M059J (cell line): ENCODE measurements around the gene TRAF3. TPM values are rescaled to one million over a fixed set of nuclear protein-coding genes. Genes with fewer than 3 reads are reported as not detected.
"Not testable (repeated sequence)": the region's sequence is repeated elsewhere in the genome, so short reads cannot be mapped to it uniquely, and the experiment has no call there.

Experiments used
- DNase-seq: peaks from one replicate; pipeline ENCODE4 v3.0.0-alpha.2; 2012; ENCODE audit warnings: low read depth
- total RNA-seq: library from RNA; depleted of rRNA; stranded (reverse); fragments of >200 nt; shearing (Covaris generic); gene quantifications from 2 replicates; pipeline ENCODE4 v1.2.3, GENCODE V29; 2014

The TRAF3 gene
- total RNA-seq, 1 experiment from 2014 or later: 16.1 TPM

GRCh38 chr14:102752239-102752847 is 24.9 kb upstream of the TRAF3 start:
- no peak for DNase-seq

DNA sequence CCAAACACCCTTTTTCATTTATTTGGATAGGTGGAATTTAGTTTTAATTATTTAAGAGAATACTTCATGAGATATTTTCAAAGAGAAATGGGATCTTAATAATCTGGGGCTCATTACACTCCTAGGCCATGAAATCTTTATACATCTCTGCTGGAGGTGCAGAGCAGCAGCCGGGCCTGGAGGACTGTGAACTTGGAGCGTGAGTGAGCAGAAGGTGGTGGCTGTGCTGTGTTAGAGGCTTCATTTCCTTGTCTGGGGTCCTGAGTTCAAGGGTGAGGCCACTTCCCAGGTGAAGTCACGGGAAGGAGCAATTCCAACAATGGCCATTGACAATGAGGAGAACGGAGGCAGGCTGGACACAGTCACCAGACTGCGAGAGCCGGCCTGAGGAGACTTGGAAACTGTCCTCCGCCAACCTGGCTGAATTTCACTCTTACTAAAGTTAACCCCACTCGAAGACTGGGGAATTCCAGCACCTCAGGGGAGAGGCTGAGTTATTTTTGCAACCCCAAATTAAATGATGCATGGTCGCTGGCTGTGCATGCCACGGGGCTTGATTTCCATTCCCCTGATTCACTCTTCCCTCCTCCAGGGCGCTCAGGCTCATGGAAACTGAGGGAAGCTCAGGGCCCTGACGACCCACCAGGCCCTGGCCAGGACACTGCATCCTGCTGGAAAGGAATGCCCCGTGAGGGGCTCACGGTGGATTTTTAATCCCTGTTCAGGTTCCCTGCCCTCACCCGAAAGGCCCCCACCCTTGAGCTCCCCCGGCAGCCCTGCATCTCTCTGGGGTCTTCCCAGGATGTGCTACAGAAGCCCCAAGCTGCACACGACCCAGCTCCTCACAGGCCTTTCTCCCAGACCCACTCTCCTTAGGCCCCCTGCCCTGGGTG is 22.6 kb upstream of the TRAF3 start:
- no peak for DNase-seq

GRCh38 chr14:102757646-102758045 is 19.6 kb upstream of the TRAF3 start:
- DNase-seq: no peak

DNA sequence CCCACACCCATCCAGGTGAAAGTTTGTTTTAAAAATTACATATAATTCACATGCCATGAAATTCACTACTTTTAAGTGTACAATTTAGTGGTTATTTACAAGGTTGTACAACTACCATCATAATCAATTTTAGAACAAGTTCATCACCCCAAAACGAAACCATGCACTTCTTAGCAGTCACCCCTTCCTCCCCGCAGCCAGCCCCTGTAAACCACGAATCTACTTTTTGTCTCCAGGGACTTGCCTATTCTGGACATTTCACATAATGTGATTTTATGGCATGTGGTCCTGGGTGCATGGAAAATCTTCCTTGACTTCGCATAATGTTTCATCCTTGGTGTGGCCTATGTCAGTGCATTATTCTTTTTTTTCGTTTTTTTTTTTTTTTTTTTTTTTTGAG is 19.2 kb upstream of the TRAF3 start:
- no peak for DNase-seq

DNA sequence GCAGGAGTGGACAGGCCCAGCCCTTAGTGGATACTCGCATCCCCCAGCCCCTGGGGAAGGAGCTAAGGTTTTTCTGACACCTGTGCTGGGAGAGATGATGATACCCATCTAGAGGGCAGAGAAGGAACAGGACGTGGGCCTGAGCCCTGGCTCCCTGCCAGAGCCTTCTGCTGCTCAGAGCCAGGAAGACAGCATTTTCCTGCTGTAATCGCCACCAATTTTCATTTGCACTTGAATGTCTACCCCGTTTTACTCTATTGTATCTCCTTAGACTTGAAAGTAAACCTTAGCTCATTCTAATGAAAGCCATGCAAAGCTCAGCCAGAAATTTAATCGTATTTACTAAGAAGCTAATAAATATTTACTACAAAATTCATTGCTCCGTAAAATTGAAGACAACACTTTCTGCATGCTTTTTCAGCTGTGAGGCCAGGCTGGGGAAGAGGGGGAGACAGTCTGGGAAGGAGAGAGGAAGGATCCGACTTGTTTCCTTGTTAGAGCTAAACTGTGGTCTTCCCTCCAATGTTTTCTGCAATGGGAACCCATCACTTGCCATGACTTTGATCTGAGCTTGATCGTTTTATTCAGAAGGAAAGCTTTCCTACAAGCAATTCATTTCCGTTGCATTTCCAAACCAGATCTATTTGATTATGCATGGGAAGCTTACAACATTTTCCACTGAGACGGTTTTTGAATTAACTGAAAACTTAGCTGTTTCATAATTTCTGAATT is 17.6 kb upstream of the TRAF3 start:
- no peak for DNase-seq

DNA sequence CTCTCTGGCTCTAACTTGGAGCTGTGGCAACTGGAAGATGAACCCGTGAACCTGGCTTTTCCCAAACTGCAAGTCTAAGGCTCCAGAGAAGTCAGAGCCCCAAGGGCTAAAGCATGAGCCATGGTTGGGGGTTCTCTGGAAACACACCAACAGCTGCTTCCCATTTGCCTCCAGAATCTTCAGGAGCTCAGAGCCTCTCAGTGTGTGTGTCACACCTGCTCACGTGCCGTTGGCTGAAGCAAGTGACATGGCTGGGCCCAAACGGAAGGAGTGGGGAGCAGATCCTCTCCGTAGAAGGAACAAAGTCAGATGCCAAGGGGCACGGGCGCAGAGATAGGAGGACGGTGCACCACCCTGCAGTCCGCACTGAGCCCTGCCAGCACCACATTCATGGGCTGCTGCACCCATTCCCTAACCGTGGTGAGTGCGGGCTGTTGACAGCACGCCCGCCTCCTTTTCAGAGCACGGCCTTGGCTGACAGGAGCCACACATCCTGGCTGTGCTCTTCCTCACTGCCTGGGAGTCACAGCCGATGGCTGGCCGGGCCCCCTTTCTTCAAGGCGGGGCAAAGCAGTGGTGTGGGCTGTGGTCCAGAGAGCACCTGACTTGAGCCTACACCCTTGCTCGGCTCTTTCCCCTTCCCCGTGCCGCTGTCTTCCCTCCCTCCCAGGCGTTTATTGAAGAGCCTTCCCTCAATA is 16.6 kb upstream of the TRAF3 start:
- DNase-seq: no peak

- DNase-seq: no peak
Observed at GRCh38 chr14:102761206-102761605, 16.0 kb upstream of the TRAF3 start.

DNA sequence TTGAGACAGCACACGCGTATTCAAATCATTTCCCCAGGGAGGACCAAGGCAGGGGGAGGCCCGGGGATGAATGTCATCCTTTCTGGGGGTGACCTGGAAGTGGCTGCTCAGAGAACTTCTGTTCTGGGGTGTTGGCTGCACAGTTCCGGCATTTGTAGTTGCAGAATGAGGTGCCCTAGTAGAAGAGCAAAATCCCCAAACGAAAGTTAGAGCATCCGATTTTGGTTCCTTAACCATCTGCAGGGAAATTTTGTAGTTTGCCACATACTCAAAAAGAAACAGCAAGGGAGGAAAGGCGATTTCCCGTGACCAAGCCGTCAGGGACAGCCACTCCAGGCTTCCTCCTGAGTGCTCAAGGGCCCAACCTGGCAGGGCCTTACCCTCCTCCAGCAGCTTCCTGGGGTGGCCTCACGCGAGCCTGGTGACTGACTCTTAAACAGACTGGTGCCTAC is 13.0 kb upstream of the TRAF3 start:
- DNase-seq: no peak

GRCh38 chr14:102765770-102766169 is 11.5 kb upstream of the TRAF3 start:
- not testable (repeated sequence) for DNase-seq

GRCh38 chr14:102768223-102769048 is 8.8 kb upstream of the TRAF3 start:
- no peak for DNase-seq

GRCh38 chr14:102769049-102769327 is 8.3 kb upstream of the TRAF3 start:
- DNase-seq: no peak

- no peak for DNase-seq
Observed at GRCh38 chr14:102770147-102771123, 6.8 kb upstream of the TRAF3 start.

DNA sequence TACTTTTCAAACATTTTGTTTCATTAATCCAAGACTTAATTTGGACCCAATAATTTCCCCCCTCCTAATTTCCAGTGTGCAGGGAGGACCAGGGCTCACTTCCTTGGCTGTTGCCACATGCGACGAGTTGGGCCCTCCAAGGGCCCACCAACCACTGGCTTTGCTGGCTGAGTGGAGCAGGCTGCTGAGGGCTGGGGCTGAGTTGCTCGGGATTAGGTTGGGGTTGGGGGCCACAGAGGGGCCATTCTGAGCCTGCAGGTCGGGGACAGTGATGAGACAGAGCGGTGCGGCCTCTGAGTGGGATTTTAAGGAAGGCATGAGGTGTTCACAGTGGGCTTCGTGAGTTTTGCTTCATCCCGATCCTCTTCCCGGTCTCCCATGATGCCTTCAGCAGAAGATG is 6.1 kb upstream of the TRAF3 start:
- no peak for DNase-seq

GRCh38 chr14:102772781-102773570 is 4.3 kb upstream of the TRAF3 start:
- DNase-seq: peak; percentile 29

- DNase-seq: peak; percentile 65
Observed at GRCh38 chr14:102774391-102775153, 2.7 kb upstream of the TRAF3 start.

GRCh38 chr14:102775855-102776760 is 1.1 kb upstream of the TRAF3 start:
- DNase-seq: peak; percentile 73

GRCh38 chr14:102777711-102778337 is 575 bp downstream of the TRAF3 start:
- no peak for DNase-seq
